Nephron (organoid): Measurements from ENCODE around the gene COPS7A.
A peak's percentile ranks its signal among the peaks of the same experiment; 100 is the strongest.

Source experiments
- H3K27ac Mint-ChIP-seq, 3 experiments: 2 replicates each; pipeline ENCODE4 v1.8.0; 2020; ENCODE audit warnings: mixed read lengths in 3 of 3, mild to moderate bottlenecking in 2 of 3, moderate library complexity in 1 of 3
- H3K27me3 Mint-ChIP-seq: 2 replicates; pipeline ENCODE4 v1.8.0; 2021; ENCODE audit warnings: low read depth, mild to moderate bottlenecking, moderate library complexity, mixed read lengths
- H3K36me3 Mint-ChIP-seq: 2 replicates; pipeline ENCODE4 v1.8.0; 2020; ENCODE audit warnings: low read depth, mixed read lengths
- H3K4me1 Mint-ChIP-seq: 2 replicates; pipeline ENCODE4 v1.8.0; 2020; ENCODE audit warnings: mixed read lengths
- H3K4me3 Mint-ChIP-seq, 3 experiments: 2 replicates each; pipeline ENCODE4 v1.8.0; 2020; ENCODE audit warnings: mild to moderate bottlenecking in 3 of 3, mixed read lengths in 3 of 3, moderate library complexity in 2 of 3
- H3K9me3 Mint-ChIP-seq: 2 replicates; pipeline ENCODE4 v1.8.0; 2020; ENCODE audit warnings: mixed read lengths
- CTCF ChIP-seq, 3 experiments: fragments of 200-600 bp; sonication (generic); IDR thresholded peaks; one replicate each; pipeline ENCODE4 v1.5.0; 2021; ENCODE audit warnings: antibody characterized with exemption in 3 of 3; ENCODE audit not compliant: unreplicated experiment in 3 of 3

The COPS7A gene

GRCh38 chr12:6777386-6777785 lies 53.5 kb downstream of the COPS7A start:
- Mint-ChIP-seq H3K9me3 (no peaks in the 10 kb centered on the region), H3K4me1 (peaks cover 27% of the 10 kb centered on the region), H3K27ac (no peak overlapping the region), H3K27me3 (peaks cover 18% of the 10 kb centered on the region), H3K36me3 (peaks cover 22% of the 10 kb centered on the region), H3K4me3 (no peak overlapping the region)
- no peak for TF ChIP-seq CTCF (IDR thresholded peaks at IDR 0.05; ENCODE audit: unreplicated experiment in 3 of 3)

GRCh38 chr12:6778217-6778573 lies 54.3 kb downstream of the COPS7A start:
- H3K4me3 Mint-ChIP-seq, result peak overlapping the region; percentile 79 to 84 (median 82)
- no peaks in the 10 kb centered on the region for H3K9me3 Mint-ChIP-seq
- no peak for TF ChIP-seq CTCF (IDR thresholded peaks at IDR 0.05; ENCODE audit: unreplicated experiment in 3 of 3)
- peaks cover 18% of the 10 kb centered on the region for H3K27me3 Mint-ChIP-seq
- peaks cover 22% of the 10 kb centered on the region for H3K36me3 Mint-ChIP-seq
- peak overlapping the region; percentile 63 to 88 (median 76) for H3K27ac Mint-ChIP-seq
- peaks cover 28% of the 10 kb centered on the region for H3K4me1 Mint-ChIP-seq

- Mint-ChIP-seq H3K9me3 (no peaks in the 10 kb centered on the region), H3K36me3 (peaks cover 22% of the 10 kb centered on the region), H3K4me1 (peaks cover 32% of the 10 kb centered on the region), H3K27ac (peak overlapping the region; percentile 63 to 88 (median 76)), H3K27me3 (peaks cover 18% of the 10 kb centered on the region), H3K4me3 (peak overlapping the region; percentile 79 to 84 (median 82))
- TF ChIP-seq CTCF (IDR thresholded peaks at IDR 0.05; ENCODE audit: unreplicated experiment in 3 of 3), result peak; percentile 91 to 97 (median 94)
Measured at GRCh38 chr12:6778574-6779550, 55.0 kb downstream of the COPS7A start.

- Mint-ChIP-seq H3K36me3 (peaks cover 18% of the 10 kb centered on the region), H3K4me3 (no peak overlapping the region), H3K4me1 (peaks cover 28% of the 10 kb centered on the region), H3K27ac (peak overlapping the region; percentile 63 to 88 (median 76)), H3K27me3 (peaks cover 9% of the 10 kb centered on the region), H3K9me3 (no peaks in the 10 kb centered on the region)
- TF ChIP-seq CTCF (IDR thresholded peaks at IDR 0.05; ENCODE audit: unreplicated experiment in 3 of 3), result no peak
Measured at GRCh38 chr12:6779708-6780432, 56.0 kb downstream of the COPS7A start.

GRCh38 chr12:6780573-6780972 lies 56.7 kb downstream of the COPS7A start:
- H3K27me3 Mint-ChIP-seq, result peaks cover 7% of the 10 kb centered on the region

More at GRCh38 chr12:6780573-6780972, 56.7 kb downstream of the COPS7A start:
- H3K9me3 Mint-ChIP-seq, result no peaks in the 10 kb centered on the region
- H3K36me3 Mint-ChIP-seq, result peaks cover 11% of the 10 kb centered on the region
- H3K4me3 Mint-ChIP-seq, result no peak overlapping the region
- TF ChIP-seq CTCF (IDR thresholded peaks at IDR 0.05; ENCODE audit: unreplicated experiment in 3 of 3), result no peak
- H3K27ac Mint-ChIP-seq, result peak overlapping the region in 1 of 3 experiments; percentile 16
- H3K4me1 Mint-ChIP-seq, result peaks cover 26% of the 10 kb centered on the region
